ENCODE data around the gene C14orf119. TPM values are rescaled to one million over a fixed set of nuclear protein-coding genes. Genes with fewer than 3 reads are reported as not detected.
A peak's percentile ranks its signal among the peaks of the same experiment; 100 is the strongest.

The C14orf119 gene
- total and polyA plus RNA-seq, 9 of the 15 experiments (the other 6 are each of a cell fraction or from before 2014, with no cell fraction given) = 36.7 to 251 (median 51.8) TPM

GRCh38 chr14:23056956-23057756, 38.1 kb upstream of the C14orf119 start, which contains the start of gene CDH24 (continued):
- TF ChIP-seq SAFB (IDR thresholded peaks at IDR 0.05; ENCODE audit: borderline replicate concordance, low read depth, low read length) (no peak), KLF6 (CRISPR knock-in tag; IDR thresholded peaks at IDR 0.05; ENCODE audit: borderline replicate concordance) (no peak), HIVEP1 (CRISPR knock-in tag; IDR thresholded peaks at IDR 0.05) (no peak), NRF1 (conservative IDR thresholded peaks at IDR 0.05 in 1 of 2, IDR thresholded peaks at IDR 0.05 in 1 of 2) (no peak), BRD4 (IDR thresholded peaks at IDR 0.05) (no peak), ZNF175 (CRISPR knock-in tag; IDR thresholded peaks at IDR 0.05; ENCODE audit: low read depth) (no peak), POLR2H (tag; IDR thresholded peaks at IDR 0.05; ENCODE audit: low read depth) (no peak), KHSRP (IDR thresholded peaks at IDR 0.05) (no peak), ARID1B (IDR thresholded peaks at IDR 0.05) (peak; percentile 9; the same call in 1 of the 2 replicates), NFRKB (IDR thresholded peaks at IDR 0.05; ENCODE audit: low read depth) (no peak), TFAM (CRISPR knock-in tag; conservative IDR thresholded peaks at IDR 0.05) (no peak), WHSC1 (IDR thresholded peaks at IDR 0.05; ENCODE audit: low read length) (no peak), HMGN3 (IDR thresholded peaks at IDR 0.05; ENCODE audit: borderline replicate concordance, extremely low read depth, insufficient read length, low read depth, low read length) (peak; percentile 67), ZNF23 (CRISPR knock-in tag; IDR thresholded peaks at IDR 0.05) (no peak), ESRRA (IDR thresholded peaks at IDR 0.05; ENCODE audit: borderline replicate concordance, low read depth) (no peak), RNF219 (CRISPR knock-in tag; IDR thresholded peaks at IDR 0.05) (no peak), MBD1 (CRISPR knock-in tag; IDR thresholded peaks at IDR 0.05) (no peak), SREBF1 (IDR thresholded peaks at IDR 0.05; ENCODE audit: borderline replicate concordance, low read depth, low read length) (no peak), POLR3G (IDR thresholded peaks at IDR 0.05; ENCODE audit: extremely low read depth, insufficient read length, insufficient replicate concordance) (no peak), ETV6 (IDR thresholded peaks at IDR 0.05; ENCODE audit: borderline replicate concordance in 1 of 2, low read depth in 2 of 2, low read length in 1 of 2) (no peak), ETV6 (CRISPR knock-in tag; IDR thresholded peaks at IDR 0.05; ENCODE audit: borderline replicate concordance) (no peak), E2F8 (IDR thresholded peaks at IDR 0.05; ENCODE audit: low read depth, partially characterized antibody) (no peak), SMARCB1 (IDR thresholded peaks at IDR 0.05; ENCODE audit: insufficient read length, low read depth) (no peak)

All from K562 (cell line).